Measurements from ENCODE around the gene ALPP.
"Not testable (repeated sequence)": the region's sequence is repeated elsewhere in the genome, so short reads cannot be mapped to it uniquely, and the experiment has no call there.

The ALPP gene

GRCh38 chr2:232374356-232374755 lies 4.2 kb upstream of the ALPP start:
- H3K4me3 ChIP-seq (ENCODE audit: low read depth in 1 of 2, low read length in 2 of 2), result no peak overlapping the region
- H3K9ac ChIP-seq (ENCODE audit: low read depth in 1 of 2, low read length in 2 of 2), result no peak overlapping the region
- H3K27me3 ChIP-seq (ENCODE audit: control insufficient read depth in 1 of 2, insufficient read depth in 2 of 2, low read length in 2 of 2), result no peaks in the 10 kb centered on the region
- no peaks in the 10 kb centered on the region for H3K9me3 ChIP-seq (ENCODE audit: control insufficient read depth in 1 of 2, low read length in 2 of 2)
- H3K36me3 ChIP-seq (ENCODE audit: control insufficient read depth in 1 of 2, insufficient read depth in 2 of 2, low read length in 2 of 2), result no peaks in the 10 kb centered on the region
- no peaks in the 10 kb centered on the region for H3K4me1 ChIP-seq (ENCODE audit: control insufficient read depth in 1 of 2, insufficient read depth in 2 of 2, low read length in 2 of 2)
- no peak overlapping the region for H3K27ac ChIP-seq (ENCODE audit: low read depth, low read length)

- no peak overlapping the region for H3K4me3 ChIP-seq (ENCODE audit: low read depth in 1 of 2, low read length in 2 of 2)
- no peak overlapping the region for H3K27ac ChIP-seq (ENCODE audit: low read depth, low read length)
These were observed 3.4 kb upstream of the ALPP start for GRCh38 chr2:232375164-232375563.

GRCh38 chr2:232376260-232376659 lies 2.3 kb upstream of the ALPP start:
- no peaks in the 10 kb centered on the region for H3K27me3 ChIP-seq (ENCODE audit: control insufficient read depth in 1 of 2, insufficient read depth in 2 of 2, low read length in 2 of 2)
- no peak overlapping the region for H3K9ac ChIP-seq (ENCODE audit: low read depth in 1 of 2, low read length in 2 of 2)
- no peaks in the 10 kb centered on the region for H3K9me3 ChIP-seq (ENCODE audit: control insufficient read depth in 1 of 2, low read length in 2 of 2)
- no peak overlapping the region for H3K4me3 ChIP-seq (ENCODE audit: low read depth in 1 of 2, low read length in 2 of 2)
- H3K36me3 ChIP-seq (ENCODE audit: control insufficient read depth in 1 of 2, insufficient read depth in 2 of 2, low read length in 2 of 2), result no peaks in the 10 kb centered on the region
- no peak overlapping the region for H3K27ac ChIP-seq (ENCODE audit: low read depth, low read length)
- no peaks in the 10 kb centered on the region for H3K4me1 ChIP-seq (ENCODE audit: control insufficient read depth in 1 of 2, insufficient read depth in 2 of 2, low read length in 2 of 2)

More at GRCh38 chr2:232375164-232375563, 3.4 kb upstream of the ALPP start:
- no peaks in the 10 kb centered on the region for H3K4me1 ChIP-seq (ENCODE audit: control insufficient read depth in 1 of 2, insufficient read depth in 2 of 2, low read length in 2 of 2)
- H3K27me3 ChIP-seq (ENCODE audit: control insufficient read depth in 1 of 2, insufficient read depth in 2 of 2, low read length in 2 of 2), result no peaks in the 10 kb centered on the region
- H3K36me3 ChIP-seq (ENCODE audit: control insufficient read depth in 1 of 2, insufficient read depth in 2 of 2, low read length in 2 of 2), result no peaks in the 10 kb centered on the region
- H3K9me3 ChIP-seq (ENCODE audit: control insufficient read depth in 1 of 2, low read length in 2 of 2), result no peaks in the 10 kb centered on the region
- no peak overlapping the region for H3K9ac ChIP-seq (ENCODE audit: low read depth in 1 of 2, low read length in 2 of 2)

- Histone ChIP-seq H3K27ac (ENCODE audit: low read depth, low read length) (no peak overlapping the region), H3K4me3 (ENCODE audit: low read depth in 1 of 2, low read length in 2 of 2) (no peak overlapping the region), H3K4me1 (ENCODE audit: control insufficient read depth in 1 of 2, insufficient read depth in 2 of 2, low read length in 2 of 2) (no peaks in the 10 kb centered on the region), H3K9ac (ENCODE audit: low read depth in 1 of 2, low read length in 2 of 2) (no peak overlapping the region), H3K36me3 (ENCODE audit: control insufficient read depth in 1 of 2, insufficient read depth in 2 of 2, low read length in 2 of 2) (no peaks in the 10 kb centered on the region), H3K27me3 (ENCODE audit: control insufficient read depth in 1 of 2, insufficient read depth in 2 of 2, low read length in 2 of 2) (peaks cover 0 to under 1% of the 10 kb centered on the region in 2 donors), H3K9me3 (ENCODE audit: control insufficient read depth in 1 of 2, low read length in 2 of 2) (no peaks in the 10 kb centered on the region)
These were observed 1.8 kb upstream of the ALPP start for GRCh38 chr2:232376713-232377112.

GRCh38 chr2:232377319-232377718 lies 1.2 kb upstream of the ALPP start:
- Histone ChIP-seq H3K36me3 (ENCODE audit: control insufficient read depth in 1 of 2, insufficient read depth in 2 of 2, low read length in 2 of 2) (no peaks in the 10 kb centered on the region), H3K27ac (ENCODE audit: low read depth, low read length) (no peak overlapping the region), H3K27me3 (ENCODE audit: control insufficient read depth in 1 of 2, insufficient read depth in 2 of 2, low read length in 2 of 2) (peaks cover 3 to 7% of the 10 kb centered on the region in 2 donors), H3K9ac (ENCODE audit: low read depth in 1 of 2, low read length in 2 of 2) (no peak overlapping the region), H3K4me3 (ENCODE audit: low read depth in 1 of 2, low read length in 2 of 2) (no peak overlapping the region), H3K9me3 (ENCODE audit: control insufficient read depth in 1 of 2, low read length in 2 of 2) (no peaks in the 10 kb centered on the region), H3K4me1 (ENCODE audit: control insufficient read depth in 1 of 2, insufficient read depth in 2 of 2, low read length in 2 of 2) (no peaks in the 10 kb centered on the region)

- Histone ChIP-seq H3K27ac (ENCODE audit: low read depth, low read length) (no peak overlapping the region), H3K27me3 (ENCODE audit: control insufficient read depth in 1 of 2, insufficient read depth in 2 of 2, low read length in 2 of 2) (peaks cover 5 to 9% of the 10 kb centered on the region in 2 donors), H3K9ac (ENCODE audit: low read depth in 1 of 2, low read length in 2 of 2) (no peak overlapping the region), H3K4me1 (ENCODE audit: control insufficient read depth in 1 of 2, insufficient read depth in 2 of 2, low read length in 2 of 2) (no peaks in the 10 kb centered on the region), H3K9me3 (ENCODE audit: control insufficient read depth in 1 of 2, low read length in 2 of 2) (no peaks in the 10 kb centered on the region), H3K36me3 (ENCODE audit: control insufficient read depth in 1 of 2, insufficient read depth in 2 of 2, low read length in 2 of 2) (no peaks in the 10 kb centered on the region), H3K4me3 (ENCODE audit: low read depth in 1 of 2, low read length in 2 of 2) (no peak overlapping the region)
These were observed 463 bp upstream of the ALPP start for GRCh38 chr2:232377841-232378734.

GRCh38 chr2:232379610-232380590 lies 1.3 kb downstream of the ALPP start:
- H3K4me1 ChIP-seq (ENCODE audit: control insufficient read depth in 1 of 2, insufficient read depth in 2 of 2, low read length in 2 of 2); H3K27me3 ChIP-seq (ENCODE audit: control insufficient read depth in 1 of 2, insufficient read depth in 2 of 2, low read length in 2 of 2); H3K9ac ChIP-seq (ENCODE audit: low read depth in 1 of 2, low read length in 2 of 2); H3K4me3 ChIP-seq (ENCODE audit: low read depth in 1 of 2, low read length in 2 of 2); H3K9me3 ChIP-seq (ENCODE audit: control insufficient read depth in 1 of 2, low read length in 2 of 2); H3K27ac ChIP-seq (ENCODE audit: low read depth, low read length); H3K36me3 ChIP-seq (ENCODE audit: control insufficient read depth in 1 of 2, insufficient read depth in 2 of 2, low read length in 2 of 2): not testable (repeated sequence)

GRCh38 chr2:232381204-232382031 lies 2.9 kb downstream of the ALPP start:
- H3K9me3 ChIP-seq (ENCODE audit: control insufficient read depth in 1 of 2, low read length in 2 of 2); H3K27ac ChIP-seq (ENCODE audit: low read depth, low read length); H3K4me3 ChIP-seq (ENCODE audit: low read depth in 1 of 2, low read length in 2 of 2); H3K9ac ChIP-seq (ENCODE audit: low read depth in 1 of 2, low read length in 2 of 2); H3K4me1 ChIP-seq (ENCODE audit: control insufficient read depth in 1 of 2, insufficient read depth in 2 of 2, low read length in 2 of 2); H3K36me3 ChIP-seq (ENCODE audit: control insufficient read depth in 1 of 2, insufficient read depth in 2 of 2, low read length in 2 of 2): not testable (repeated sequence)
- H3K27me3 ChIP-seq (ENCODE audit: control insufficient read depth in 1 of 2, insufficient read depth in 2 of 2, low read length in 2 of 2), result peaks cover 15 to 22% of the 10 kb centered on the region in 2 donors

- Histone ChIP-seq H3K4me3 (ENCODE audit: low read depth in 1 of 2, low read length in 2 of 2) (no peak overlapping the region), H3K4me1 (ENCODE audit: control insufficient read depth in 1 of 2, insufficient read depth in 2 of 2, low read length in 2 of 2) (no peaks in the 10 kb centered on the region), H3K27me3 (ENCODE audit: control insufficient read depth in 1 of 2, insufficient read depth in 2 of 2, low read length in 2 of 2) (peaks cover 26 to 30% of the 10 kb centered on the region in 2 donors), H3K36me3 (ENCODE audit: control insufficient read depth in 1 of 2, insufficient read depth in 2 of 2, low read length in 2 of 2) (no peaks in the 10 kb centered on the region), H3K9ac (ENCODE audit: low read depth in 1 of 2, low read length in 2 of 2) (no peak overlapping the region), H3K9me3 (ENCODE audit: control insufficient read depth in 1 of 2, low read length in 2 of 2) (no peaks in the 10 kb centered on the region), H3K27ac (ENCODE audit: low read depth, low read length) (no peak overlapping the region)
These were observed 4.0 kb downstream of the ALPP start for GRCh38 chr2:232382331-232383225.

Measured in duodenal mucosa (tissue), 2 donors.